ENCODE data around the gene FAM53B. TPM values are rescaled to one million over a fixed set of nuclear protein-coding genes. Genes with fewer than 3 reads are reported as not detected.

Gene FAM53B
- total RNA-seq, 2 donors from 2014 or later = 17.1 to 21.1 TPM

DNA sequence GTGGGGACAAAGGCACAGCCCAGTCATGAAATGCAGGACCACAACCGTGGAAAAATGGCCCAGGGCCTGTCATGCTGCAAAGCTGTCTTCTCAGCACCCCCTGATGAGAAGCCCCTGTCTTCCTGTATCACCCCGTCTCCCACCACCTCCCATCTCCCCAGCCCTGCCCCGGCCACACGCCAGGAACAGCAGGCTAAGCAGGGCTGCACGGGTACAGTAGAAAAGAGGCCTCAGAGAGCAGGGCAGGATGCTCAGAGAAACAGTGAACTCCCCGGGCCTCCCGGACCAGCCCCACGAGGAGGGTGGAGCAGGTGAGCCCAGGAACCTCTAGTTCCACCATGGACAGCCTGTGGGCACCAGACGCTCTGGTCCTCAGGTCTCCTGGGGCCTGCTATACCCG lies 77.7 kb downstream of the FAM53B start:
- WGBS, 2 donors = 88% methylated on average over 7 to 10 of the region's 10 CpGs
- no peak for TF ChIP-seq CTCF (IDR thresholded peaks at IDR 0.05)
- ATAC-seq (no peak), DNase-seq (no peak)
- H3K27me3 ChIP-seq = no peaks in the 10 kb centered on the region
- peaks cover 4% of the 10 kb centered on the region for H3K4me1 ChIP-seq
- no peaks in the 10 kb centered on the region for H3K9me3 ChIP-seq
- H3K36me3 ChIP-seq (replicated peaks in 1 of 2; ENCODE audit: insufficient read depth in 1 of 2, low read depth in 2 of 2) = no peaks in the 10 kb centered on the region
- H3K27ac ChIP-seq = no peak overlapping the region
- H3K4me3 ChIP-seq = no peak overlapping the region
- intact Hi-C loops (cut with DNase I) = no loop called here

GRCh38 chr10:124665980-124666379 lies 78.2 kb downstream of the FAM53B start:
- TF ChIP-seq POLR2A (IDR thresholded peaks at IDR 0.05) (no peak), CTCF (IDR thresholded peaks at IDR 0.05) (no peak)
- ATAC-seq = no peak
- H3K4me1 ChIP-seq = peaks cover 3% of the 10 kb centered on the region

GRCh38 chr10:124665558-124665957 lies 78.6 kb downstream of the FAM53B start:
- Histone ChIP-seq H3K36me3 (replicated peaks in 1 of 2; ENCODE audit: insufficient read depth in 1 of 2, low read depth in 2 of 2) (no peaks in the 10 kb centered on the region), H3K27ac (no peak overlapping the region), H3K27me3 (no peaks in the 10 kb centered on the region), H3K4me1 (no peaks in the 10 kb centered on the region), H3K4me3 (no peak overlapping the region), H3K9me3 (no peaks in the 10 kb centered on the region)
- TF ChIP-seq POLR2A (IDR thresholded peaks at IDR 0.05) (no peak), CTCF (IDR thresholded peaks at IDR 0.05) (no peak)
- intact Hi-C loops (cut with DNase I) = no loop called here
- DNase-seq (no peak), ATAC-seq (no peak)
- 84 to 88% methylated on average over 5 to 8 of the region's 8 CpGs for WGBS, 2 donors

More at GRCh38 chr10:124665980-124666379, 78.2 kb downstream of the FAM53B start:
- no peak for DNase-seq
- H3K27me3 ChIP-seq = no peaks in the 10 kb centered on the region
- no peak overlapping the region for H3K4me3 ChIP-seq
- 72 to 93% methylated on average over 2 to 3 of the region's 3 CpGs for WGBS, 2 donors
- H3K36me3 ChIP-seq (replicated peaks in 1 of 2; ENCODE audit: insufficient read depth in 1 of 2, low read depth in 2 of 2) = no peaks in the 10 kb centered on the region
- H3K27ac ChIP-seq = no peak overlapping the region
- no peaks in the 10 kb centered on the region for H3K9me3 ChIP-seq
- intact Hi-C loops (cut with DNase I) = no loop called here

GRCh38 chr10:124665091-124665490 lies 79.1 kb downstream of the FAM53B start:
- H3K27me3 ChIP-seq = no peaks in the 10 kb centered on the region
- ATAC-seq (no peak), DNase-seq (no peak)
- WGBS, 2 donors = 60 to 80% methylated on average over 2 of the region's 2 CpGs
- no peaks in the 10 kb centered on the region for H3K9me3 ChIP-seq
- TF ChIP-seq POLR2A (IDR thresholded peaks at IDR 0.05) (no peak), CTCF (IDR thresholded peaks at IDR 0.05) (no peak)
- no peak overlapping the region for H3K4me3 ChIP-seq
- intact Hi-C loops (cut with DNase I) = no loop called here
- H3K4me1 ChIP-seq = no peaks in the 10 kb centered on the region
- H3K27ac ChIP-seq = no peak overlapping the region
- H3K36me3 ChIP-seq (replicated peaks in 1 of 2; ENCODE audit: insufficient read depth in 1 of 2, low read depth in 2 of 2) = no peaks in the 10 kb centered on the region

DNA sequence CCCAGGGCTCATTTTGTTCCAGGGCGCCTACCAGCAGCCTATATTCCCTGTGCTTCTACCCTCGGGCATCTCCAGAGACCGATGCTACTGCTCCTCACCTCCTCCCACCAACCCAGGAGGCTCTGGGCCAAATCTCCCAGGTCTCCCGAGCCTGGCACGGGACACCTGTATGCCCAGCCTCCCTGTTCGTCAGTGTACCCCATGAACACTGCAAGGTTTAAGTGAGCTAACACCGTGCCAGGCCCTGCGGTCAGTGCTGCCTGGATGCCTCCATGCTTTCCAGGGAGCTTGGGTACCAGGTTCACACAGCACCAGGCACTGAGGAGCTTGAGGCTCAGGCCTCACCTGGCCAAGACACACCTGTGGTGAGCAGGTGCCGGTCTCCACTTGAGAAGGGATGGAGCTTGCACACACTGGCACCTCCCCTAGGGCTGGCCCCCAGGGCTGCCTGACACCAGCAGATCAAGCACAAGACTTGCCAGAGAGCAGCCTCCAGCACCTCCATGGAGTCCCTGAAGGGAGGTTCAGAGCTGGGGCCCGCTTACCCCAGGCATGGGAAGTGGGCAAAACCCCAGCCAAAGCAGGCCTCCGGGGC lies 80.3 kb downstream of the FAM53B start:
- no peak for DNase-seq
- Histone ChIP-seq H3K4me3 (no peak overlapping the region), H3K36me3 (replicated peaks in 1 of 2; ENCODE audit: insufficient read depth in 1 of 2, low read depth in 2 of 2) (no peaks in the 10 kb centered on the region), H3K27ac (no peak overlapping the region), H3K27me3 (no peaks in the 10 kb centered on the region), H3K4me1 (no peaks in the 10 kb centered on the region), H3K9me3 (no peaks in the 10 kb centered on the region)
- ATAC-seq = no peak
- TF ChIP-seq POLR2A (IDR thresholded peaks at IDR 0.05) (no peak), CTCF (IDR thresholded peaks at IDR 0.05) (no peak)
- intact Hi-C loops (cut with DNase I) = no loop called here
- 92 to 97% methylated on average over 6 to 11 of the region's 11 CpGs for WGBS, 2 donors

All from body of pancreas (tissue), 4 donors.